GM08714 (cell line): ENCODE measurements around the gene P2RX6.
"Not testable (repeated sequence)": the region's sequence is repeated elsewhere in the genome, so short reads cannot be mapped to it uniquely, and the experiment has no call there.

Source experiments
- H3K4me3 ChIP-seq: fragments of 200-500 bp; sonication (Bioruptor generic); 2 replicates; pipeline ENCODE4 v1.5.1; 2014; ENCODE audit warnings: mild to moderate bottlenecking, low read length, inconsistent platforms
- ZNF274 ChIP-seq: IDR thresholded peaks from 2 replicates; pipeline ENCODE4 v1.6.1; 2012; ENCODE audit warnings: mild to moderate bottlenecking, low read depth, low read length

P2RX6 gene

DNA sequence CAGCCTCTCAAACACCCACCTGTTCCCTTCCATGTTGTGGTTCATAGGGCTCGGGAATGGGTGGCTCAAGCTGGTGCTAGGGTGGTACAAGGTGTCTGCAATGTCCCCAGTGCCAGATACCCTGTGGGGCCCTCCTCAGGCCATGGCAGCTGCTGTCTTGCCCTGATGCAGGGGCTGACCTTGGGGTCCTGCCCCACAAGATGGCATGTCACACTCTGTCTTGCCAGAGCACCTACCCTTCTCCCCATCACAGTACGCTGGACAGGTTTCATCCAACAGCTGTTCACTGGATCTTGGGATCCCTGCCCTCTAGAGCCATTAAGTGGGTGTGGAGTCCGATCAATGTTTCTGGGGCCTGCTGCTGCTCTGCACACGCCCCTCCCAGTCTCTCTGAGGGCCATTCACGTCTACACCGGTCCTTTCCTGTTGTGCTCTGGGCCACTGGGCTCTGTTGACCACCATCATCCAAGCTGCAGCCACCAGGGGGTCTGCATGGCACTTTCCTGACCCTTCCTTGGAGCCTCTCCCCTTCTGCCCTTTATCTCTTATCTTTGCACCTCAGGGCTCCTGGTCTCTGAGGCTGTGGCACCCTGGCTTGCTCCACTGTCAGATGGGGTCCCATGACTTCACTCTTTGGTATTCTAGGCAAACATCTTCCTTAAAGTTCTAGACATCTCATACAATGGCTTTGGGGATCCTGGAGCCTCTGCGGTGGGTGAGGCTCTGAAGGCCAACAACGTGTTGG, 37.9 kb downstream of the P2RX6 start:
- no peak for TF ChIP-seq ZNF274
- H3K4me3 ChIP-seq: no peak overlapping the region

DNA sequence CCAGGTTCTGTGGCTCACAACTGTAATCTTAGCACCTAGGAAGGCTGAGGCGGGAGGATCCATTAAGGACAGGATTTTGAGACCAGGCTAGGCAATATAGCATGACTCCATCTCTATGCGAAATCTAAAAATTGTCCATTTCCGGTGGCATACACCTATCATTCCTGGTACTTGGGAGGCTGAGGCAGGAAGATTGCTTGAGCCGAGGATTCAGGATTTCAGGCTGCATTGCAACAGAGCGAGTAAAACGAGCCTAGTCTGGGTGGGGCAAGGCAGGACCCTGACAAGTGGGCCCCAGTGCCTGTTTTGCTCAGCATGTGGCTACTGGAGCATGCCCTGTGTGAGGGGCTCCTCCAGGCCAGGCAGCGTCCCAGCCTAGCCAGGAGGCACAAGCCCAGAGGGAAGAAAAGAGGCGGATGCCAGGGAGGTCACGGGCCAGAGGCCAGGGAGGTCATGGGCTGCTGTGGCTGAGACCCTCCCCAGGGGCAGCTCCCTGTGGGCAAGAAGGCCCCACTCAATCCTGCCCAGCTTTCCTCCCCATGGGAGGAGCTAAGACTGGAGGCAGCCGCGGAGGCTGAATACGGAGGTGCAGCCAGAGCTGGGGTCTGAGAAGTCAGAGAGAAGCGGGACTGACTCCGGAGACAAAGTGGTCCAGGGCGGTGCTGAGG, 39.2 kb downstream of the P2RX6 start:
- no peak for TF ChIP-seq ZNF274
- H3K4me3 ChIP-seq: no peak overlapping the region

DNA sequence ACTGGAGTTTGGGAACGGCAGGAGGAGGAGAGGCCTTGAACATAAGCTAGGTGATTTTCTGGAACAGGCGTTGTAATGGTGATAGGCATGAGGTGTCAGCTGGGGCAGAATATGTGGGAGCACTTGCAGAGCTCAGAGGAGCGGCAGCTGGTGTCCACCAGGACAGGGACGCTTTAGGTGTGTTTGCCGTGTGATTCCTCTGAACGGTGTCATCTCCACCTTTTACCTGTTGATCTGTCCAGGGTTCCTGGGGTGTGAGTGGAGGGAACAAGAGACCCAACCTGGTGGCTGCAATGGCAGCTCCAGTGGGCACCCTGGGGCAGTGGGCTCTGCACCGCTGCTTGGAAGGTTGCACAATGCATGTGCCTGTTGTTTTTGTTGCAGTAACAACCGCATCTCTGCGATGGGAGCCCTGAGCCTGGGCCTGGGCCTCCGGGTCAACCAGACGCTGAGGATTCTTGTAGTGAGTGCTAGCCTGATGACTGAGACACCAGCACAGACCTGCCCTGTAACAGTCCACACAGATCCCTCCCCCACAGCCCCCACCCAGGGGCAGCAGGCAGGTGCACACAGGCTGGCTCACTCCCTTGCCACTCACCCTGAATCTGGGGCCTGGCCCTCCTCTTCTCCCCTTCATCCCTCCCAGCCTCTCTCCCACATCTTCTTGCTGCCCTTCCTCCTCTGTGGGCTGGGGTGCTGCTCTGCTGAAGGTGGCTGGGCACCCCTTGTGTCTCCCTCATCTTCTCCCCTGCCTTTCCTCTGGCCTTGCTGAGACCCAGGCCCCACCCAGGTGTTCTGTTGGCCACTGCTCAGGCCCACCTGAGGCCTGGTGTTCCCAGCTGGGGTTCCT, 40.0 kb downstream of the P2RX6 start:
- TF ChIP-seq ZNF274: no peak
- H3K4me3 ChIP-seq: no peak overlapping the region

DNA sequence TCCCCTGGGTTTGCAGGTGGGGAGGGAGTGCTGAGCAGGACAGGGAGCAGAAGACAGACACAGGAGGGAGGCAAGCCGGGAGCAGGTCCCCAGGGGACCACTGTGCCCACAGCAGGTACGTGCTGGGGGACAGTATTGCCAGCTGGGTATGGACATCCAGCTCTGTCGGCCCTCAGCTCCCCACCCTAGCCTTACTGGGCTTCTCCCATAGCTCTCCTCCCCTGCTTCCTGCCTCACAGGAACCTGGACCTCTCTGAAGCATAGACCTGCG, 40.5 kb downstream of the P2RX6 start:
- H3K4me3 ChIP-seq: no peak overlapping the region
- no peak for TF ChIP-seq ZNF274

DNA sequence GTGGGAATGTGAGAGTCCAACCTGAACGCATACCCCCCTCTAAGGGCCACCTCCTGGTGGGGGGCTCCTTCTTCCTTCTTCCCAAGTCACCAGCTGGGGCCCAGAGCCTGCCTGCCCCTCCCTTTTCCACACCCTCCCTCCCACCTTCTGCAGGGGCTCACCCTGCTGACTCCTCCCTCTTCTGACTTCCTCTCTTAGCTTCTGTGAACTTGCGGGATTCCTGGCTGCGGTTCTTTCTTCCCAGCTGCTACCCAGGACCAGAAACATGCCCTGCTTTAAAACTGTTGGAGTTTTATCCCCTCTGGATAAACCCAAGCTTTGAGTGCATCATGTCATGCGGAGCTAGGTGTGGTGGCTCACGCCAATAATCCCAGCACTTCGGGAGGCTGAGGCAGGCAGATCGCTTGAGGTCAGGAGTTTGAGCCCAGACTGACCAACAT, 40.9 kb downstream of the P2RX6 start:
- no peak for TF ChIP-seq ZNF274
- H3K4me3 ChIP-seq: no peak overlapping the region

DNA sequence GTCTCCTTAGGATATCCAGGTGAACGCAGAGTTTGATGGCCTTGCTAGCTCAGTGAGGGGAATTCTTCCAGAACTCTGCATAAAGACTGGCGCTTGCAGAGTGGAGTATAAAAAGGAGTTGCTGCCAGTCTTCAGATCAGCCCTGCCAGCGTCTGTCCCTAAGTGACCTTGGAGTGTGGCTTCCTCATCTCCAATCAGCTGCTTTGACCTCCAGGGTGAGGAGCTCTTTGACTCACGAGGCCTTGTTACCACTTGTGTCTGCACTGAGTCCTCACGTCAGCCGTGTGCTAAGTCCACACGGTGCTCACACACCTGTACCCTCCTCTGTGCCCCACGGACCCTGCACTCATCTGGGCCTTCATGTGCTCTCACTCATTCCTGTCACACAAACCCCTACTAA, 45.4 kb downstream of the P2RX6 start:
- H3K4me3 ChIP-seq: not testable (repeated sequence)

DNA sequence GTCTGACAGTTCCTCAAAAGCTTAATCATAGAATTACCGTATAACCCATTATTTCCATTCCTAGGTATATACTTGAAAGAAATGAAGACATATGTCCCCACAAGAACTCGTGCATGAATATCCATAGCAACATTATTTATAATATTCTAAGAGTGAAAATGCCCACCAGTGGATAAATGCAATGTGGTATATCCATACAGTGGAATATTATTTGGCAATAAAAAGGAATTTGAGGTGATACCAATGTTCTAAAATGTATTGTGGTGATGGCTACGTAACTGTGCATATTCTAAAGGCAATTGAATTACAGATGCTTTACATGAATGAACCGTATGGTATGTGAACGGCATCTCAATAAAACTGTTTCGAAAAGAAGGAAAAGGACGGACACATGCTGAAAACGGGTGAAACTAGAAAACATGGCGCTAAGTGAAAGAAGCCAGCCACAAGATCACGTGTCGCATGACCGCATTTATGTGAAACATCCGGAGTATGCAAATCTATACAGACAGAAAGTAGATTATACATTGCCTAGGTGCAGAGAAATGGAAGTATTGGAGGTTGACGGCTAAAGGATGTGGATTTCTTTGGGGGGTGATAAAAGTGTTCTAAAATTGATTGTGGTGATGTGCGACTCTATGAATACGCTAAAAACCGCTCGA, 46.8 kb downstream of the P2RX6 start:
- not testable (repeated sequence) for H3K4me3 ChIP-seq

DNA sequence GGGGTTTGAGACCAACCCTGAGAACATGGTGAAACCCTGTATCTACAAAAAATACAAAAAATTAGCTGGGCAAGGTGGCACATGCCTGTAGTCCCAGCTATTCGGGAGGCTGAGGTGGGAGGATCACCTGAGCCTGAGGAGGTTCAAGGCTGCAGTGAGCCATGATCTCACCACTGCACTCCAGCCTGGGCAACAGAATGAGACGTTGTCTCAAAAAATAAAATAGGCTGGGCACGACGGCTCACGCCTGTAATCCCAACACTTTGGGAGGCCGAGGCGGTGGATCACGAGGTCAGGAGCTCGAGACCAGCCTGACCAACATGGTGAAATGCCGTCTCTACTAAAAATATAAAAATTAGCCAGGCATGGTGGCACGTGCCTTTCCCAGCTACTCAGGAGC, 49.5 kb downstream of the P2RX6 start:
- not testable (repeated sequence) for H3K4me3 ChIP-seq

DNA sequence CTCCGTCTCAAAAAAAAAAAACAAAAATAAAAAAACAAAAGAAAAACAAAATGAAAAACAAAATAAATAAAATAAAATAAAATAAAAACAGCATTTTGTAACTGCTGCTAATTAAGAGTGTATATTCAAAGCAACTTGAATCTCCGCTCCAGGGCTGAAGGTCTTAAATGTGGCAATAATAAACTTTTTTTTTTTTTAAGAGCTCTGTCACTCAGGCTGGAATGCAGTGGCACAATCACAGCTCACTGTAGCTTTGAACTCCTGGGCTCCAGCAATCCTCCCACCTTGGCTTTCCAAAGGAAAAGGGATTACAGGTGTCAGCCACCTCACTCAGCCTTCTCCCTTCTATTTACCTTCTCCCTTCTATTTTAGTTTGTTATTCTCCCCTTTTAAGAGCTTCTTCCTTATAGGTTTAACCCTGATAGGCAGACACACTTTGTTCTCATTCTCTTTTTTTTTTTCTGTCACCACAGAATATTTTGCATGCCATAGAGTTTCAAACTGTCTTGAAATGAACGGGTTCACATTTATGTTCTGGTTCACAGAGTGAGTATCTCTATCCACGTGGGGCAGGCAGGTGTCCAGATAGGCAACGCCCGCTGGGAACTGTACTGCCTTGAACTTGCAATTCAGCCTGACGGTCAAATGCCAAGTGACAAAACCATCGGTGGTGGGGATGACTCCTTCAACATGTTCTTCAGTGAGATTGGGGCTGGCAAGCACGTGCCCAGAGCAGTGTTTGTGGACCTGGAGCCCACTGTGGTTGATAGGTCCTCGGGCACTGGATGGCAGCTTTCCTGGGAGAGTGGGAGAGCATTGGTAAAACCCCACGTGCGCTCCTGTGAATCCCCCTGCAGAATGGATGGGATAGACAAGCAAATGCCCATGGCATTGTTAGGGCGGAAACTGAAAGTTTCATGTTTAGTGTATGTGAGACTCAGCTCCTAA, 50.2 kb downstream of the P2RX6 start:
- no peak for TF ChIP-seq ZNF274
- H3K4me3 ChIP-seq: no peak overlapping the region

DNA sequence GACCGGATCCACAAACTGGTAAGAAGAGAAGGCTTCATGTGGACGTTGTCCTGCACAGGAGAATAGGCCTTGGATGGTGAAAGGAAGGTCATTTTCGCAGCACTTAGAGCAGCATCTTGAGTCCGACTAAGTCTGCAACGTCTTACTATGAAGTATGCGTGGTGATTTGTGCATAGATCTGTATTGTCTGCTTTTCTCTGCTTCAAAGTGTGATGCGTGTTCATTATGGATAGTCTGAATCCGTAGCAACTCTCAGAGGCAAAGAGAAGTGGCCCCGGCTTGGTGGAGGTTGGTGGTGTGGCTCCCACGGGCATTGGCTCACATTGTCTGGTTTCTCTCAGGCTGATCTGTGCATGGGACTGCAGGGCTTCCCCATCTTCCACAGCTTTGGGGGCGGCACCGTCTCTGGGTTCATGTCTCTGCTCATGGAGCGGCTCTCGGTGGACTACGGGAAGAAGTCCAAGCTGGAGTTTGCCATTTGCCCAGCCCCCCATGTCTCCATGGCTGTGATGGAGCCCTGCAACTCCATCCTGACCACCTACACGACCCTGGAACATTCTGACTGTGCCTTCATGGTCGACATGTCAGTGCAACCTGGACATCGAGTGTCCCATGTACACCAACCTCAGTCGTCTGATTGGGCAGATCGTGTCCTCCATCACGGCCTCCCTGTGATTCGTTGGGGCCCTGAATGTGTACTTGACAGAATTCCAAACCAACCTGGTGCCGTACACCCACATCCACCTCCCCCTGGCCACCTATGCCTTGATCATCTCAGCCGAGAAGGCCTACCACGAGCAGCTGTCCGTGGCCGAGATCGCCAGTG, 52.3 kb downstream of the P2RX6 start:
- no peak for TF ChIP-seq ZNF274
- H3K4me3 ChIP-seq: no peak overlapping the region

DNA sequence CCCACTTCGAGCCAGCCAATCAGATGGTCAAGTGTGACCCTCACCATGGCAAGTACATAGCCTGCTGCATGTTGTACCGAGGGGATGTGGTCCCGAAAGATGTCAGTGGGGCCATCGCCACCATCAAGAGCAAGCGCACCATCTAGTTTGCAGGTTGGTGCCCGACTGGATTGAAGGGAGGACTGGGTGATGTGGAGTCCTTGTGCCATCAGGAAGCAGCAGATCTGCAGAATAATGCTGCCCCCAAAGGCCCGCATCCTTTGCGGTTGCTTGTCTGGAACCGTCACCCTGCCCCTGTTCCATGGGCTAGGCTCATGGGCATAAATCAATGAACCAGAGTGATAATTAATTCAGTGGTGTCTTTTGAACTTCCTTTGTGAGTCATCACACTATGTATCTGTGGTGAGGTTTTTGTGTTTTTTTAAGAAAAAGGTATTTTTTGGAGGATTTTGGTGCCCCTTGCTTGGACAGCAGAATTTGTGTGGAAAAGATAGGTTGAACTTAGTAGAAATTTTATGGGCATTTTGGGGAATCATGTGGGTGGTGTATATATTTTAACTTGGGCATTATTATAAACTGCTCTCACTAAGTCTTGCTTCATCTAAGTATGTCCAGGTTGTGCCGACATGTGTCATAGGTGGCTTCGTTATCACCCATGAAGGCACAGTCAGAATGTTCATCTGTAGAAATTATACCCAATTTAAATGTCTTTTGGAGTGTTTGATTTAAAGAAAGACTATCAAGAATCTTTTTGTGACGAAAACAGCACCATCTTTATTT, 53.1 kb downstream of the P2RX6 start:
- H3K4me3 ChIP-seq: no peak overlapping the region
- TF ChIP-seq ZNF274: no peak

DNA sequence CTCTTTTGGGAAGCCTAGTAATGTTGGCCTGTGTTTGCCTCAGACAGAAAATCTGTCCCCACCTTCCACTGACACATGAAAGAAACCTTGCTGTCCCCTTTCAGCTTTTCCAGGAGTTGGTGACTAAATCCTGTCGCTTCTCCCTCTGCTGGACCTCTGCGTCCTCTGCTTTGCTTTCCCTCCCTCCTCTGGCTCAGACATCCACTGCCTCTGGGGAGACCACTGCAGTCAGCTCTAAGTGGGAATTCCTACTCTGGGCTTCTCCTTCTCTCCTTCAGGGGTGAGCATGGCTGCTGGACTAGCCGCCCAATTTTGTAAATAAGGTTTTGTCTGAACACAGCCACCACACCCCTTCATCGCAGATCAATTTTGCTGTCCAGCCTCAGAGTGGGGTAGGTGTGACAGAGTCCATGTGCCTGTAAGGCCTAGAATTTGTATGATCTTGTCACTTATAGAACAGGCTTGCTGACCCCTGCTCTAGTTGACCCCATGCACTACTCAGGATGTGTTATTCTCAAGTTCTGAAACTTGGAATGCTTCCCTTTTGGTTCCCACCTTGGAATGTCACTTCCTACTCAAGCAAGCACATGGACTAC, 53.8 kb downstream of the P2RX6 start:
- no peak for TF ChIP-seq ZNF274

More for the DNA sequence above, 53.8 kb downstream of the P2RX6 start:
- H3K4me3 ChIP-seq: no peak overlapping the region
